GM12872 (cell line): Measurements from ENCODE around the gene CP.

Experiments used
- TF ChIP-seq, protein P1 (sequence below): IDR thresholded peaks from 3 replicates; pipeline ENCODE4 v1.5.1; 2011; ENCODE audit warnings: low read depth, mild to moderate bottlenecking, low read length, moderate library complexity; ENCODE audit not compliant: insufficient read depth

CP gene

GRCh38 chr3:149239357-149239936 is 17.8 kb upstream of the CP start:
- TF ChIP-seq, protein P1, sequence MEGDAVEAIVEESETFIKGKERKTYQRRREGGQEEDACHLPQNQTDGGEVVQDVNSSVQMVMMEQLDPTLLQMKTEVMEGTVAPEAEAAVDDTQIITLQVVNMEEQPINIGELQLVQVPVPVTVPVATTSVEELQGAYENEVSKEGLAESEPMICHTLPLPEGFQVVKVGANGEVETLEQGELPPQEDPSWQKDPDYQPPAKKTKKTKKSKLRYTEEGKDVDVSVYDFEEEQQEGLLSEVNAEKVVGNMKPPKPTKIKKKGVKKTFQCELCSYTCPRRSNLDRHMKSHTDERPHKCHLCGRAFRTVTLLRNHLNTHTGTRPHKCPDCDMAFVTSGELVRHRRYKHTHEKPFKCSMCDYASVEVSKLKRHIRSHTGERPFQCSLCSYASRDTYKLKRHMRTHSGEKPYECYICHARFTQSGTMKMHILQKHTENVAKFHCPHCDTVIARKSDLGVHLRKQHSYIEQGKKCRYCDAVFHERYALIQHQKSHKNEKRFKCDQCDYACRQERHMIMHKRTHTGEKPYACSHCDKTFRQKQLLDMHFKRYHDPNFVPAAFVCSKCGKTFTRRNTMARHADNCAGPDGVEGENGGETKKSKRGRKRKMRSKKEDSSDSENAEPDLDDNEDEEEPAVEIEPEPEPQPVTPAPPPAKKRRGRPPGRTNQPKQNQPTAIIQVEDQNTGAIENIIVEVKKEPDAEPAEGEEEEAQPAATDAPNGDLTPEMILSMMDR: no peak

GRCh38 chr3:149235599-149236424 is 14.2 kb upstream of the CP start:
- TF ChIP-seq, protein P1: no peak

DNA sequence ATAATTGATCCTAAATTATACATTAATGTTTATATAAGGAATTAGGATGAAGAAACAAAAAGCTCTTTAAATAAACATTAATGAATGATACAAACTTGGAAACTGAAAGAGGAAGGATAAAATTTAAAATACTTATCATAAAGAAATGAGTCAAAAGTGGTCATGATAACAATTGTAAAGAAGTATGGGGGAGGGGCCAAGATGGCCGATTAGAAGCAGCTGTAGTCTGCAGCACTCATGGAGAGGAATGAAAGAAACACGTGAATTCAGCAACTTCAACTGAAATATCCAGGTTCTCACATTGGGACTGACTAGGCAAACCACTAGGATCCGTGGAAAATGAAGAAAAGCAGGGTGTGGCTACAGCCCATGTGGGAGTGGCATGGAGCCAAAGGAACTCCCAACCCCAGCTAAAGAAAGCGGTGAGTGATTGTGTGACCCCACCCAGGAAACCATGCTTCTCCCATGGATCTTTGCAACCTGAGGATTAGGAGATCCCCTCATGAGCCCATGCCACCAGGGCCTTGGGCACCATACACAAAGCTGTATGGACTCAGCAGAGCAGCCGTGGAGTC is 13.1 kb upstream of the CP start:
- TF ChIP-seq, protein P1: no peak

- TF ChIP-seq, protein P1: no peak
Observed at GRCh38 chr3:149233323-149233722, 11.7 kb upstream of the CP start.

DNA sequence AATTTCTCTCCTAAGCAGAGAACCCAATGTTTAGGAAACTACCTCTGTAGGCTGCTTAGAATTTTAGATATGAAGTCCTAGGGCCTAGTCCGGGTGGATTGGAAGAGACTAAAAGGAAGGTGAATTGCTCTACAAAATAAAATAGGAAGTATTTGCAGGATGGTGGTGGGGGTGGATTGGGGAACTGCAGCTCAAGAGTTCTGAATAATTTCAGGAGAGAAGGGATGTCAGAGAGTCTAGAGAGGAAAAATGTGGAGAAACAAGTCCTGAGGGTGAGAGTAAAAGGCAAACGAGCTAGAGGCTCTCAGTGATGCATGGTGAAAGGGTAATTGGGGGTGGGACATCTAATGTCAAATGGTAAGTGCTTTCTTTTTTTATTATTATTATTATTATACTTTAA is 10.2 kb upstream of the CP start:
- TF ChIP-seq, protein P1: no peak

DNA sequence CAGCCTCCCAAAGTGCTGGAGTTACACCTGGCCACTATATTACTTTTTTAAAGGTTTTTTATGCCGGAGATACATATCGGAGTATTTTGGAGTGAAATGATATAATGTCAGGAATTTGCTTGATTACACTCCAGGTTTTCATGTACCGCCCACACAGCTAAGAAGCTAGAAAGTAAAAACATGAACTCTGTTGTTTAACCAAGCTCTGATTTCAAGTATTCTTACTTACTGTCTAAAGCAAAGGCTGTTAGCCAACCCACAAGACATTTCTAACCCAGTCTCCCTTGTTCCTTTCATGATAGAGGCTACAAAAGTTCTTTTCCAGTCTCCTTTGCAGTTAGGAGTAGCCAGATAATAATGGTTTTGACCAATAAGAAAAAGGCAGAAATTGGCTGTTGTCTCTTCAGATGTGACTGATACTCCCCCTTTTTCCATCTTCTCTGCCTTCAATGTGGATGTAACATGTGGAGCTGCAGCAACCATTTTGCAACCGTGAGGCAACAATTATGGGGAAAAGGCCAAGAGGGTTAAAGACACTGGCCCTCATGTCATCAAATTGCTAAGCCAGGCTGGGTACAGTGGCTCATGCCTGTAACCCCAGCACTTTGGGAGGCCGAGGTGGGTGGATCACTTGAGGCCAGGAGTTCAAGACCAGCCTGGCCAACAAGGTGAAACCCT is 6.1 kb upstream of the CP start:
- TF ChIP-seq, protein P1: no peak

GRCh38 chr3:149226776-149227175 is 5.1 kb upstream of the CP start:
- TF ChIP-seq, protein P1: no peak
